Stimulated activated CD8-positive, alpha-beta memory T cell treated with anti-CD3 and anti-CD28 coated beads, Interleukin-12 subunit alpha, Interleukin-12 subunit beta, amount 100 ng/mL, for 4 hours (primary cell): Measurements from ENCODE around the gene TNS3.

Source experiments
- DNase-seq: peaks from one replicate; pipeline ENCODE4 v3.0.0-alpha.2; 2020; ENCODE audit warnings: low read depth

TNS3 gene

DNA sequence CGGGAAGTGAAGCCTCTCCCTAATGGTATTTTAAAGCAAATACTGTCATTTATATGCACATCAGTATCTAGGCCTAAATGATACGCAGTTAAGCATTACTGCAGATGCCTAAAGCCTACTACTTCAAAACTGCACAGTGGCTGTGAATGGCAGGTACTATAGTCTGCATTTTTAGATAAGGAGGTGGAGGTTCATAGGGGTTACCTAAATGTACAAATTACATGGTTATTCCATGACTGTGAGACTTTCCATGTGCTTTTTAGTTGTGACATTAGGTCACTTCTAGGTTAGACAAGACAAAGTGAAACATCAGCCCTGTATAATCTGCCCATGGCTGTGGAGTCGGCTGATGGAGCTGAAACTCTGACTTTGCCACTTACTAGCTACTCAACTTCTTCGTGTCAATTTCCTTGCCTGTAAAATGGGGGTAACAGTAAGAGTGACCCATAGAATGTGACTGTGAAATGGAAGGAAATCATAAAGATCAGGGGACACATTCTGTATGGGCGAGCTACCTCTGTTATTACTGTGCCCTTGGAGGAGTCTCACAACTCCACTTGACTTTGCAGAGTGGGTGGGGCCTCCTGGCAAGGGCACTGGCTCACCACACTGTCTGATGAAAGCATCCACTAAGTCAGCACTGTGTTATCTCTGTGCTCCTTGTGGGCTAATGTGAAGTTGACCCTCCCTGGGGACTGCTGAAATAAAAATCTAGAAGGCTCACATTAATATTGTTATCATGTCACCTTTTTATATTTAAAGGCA is 239.4 kb downstream of the TNS3 start:
- no peak for DNase-seq

DNA sequence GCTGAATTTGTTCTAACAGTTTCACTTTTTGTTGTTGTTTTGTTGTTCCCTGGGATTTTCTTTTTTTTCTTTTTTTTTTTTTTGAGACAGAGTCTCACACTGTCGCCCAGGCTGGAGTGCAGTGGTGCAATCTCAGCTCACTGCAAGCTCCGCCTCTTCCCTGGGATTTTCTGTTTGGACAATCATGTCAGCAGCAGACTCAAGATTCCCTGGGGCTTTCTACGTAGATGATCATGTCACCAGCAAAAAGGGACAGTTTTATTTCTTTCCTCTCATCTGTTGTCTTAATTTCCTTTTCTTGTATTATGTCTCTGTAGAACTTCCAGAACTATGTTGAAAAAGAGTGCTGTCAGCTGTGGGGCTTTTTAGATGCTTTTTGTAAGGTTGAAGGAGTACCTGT is 241.4 kb downstream of the TNS3 start:
- no peak for DNase-seq

DNA sequence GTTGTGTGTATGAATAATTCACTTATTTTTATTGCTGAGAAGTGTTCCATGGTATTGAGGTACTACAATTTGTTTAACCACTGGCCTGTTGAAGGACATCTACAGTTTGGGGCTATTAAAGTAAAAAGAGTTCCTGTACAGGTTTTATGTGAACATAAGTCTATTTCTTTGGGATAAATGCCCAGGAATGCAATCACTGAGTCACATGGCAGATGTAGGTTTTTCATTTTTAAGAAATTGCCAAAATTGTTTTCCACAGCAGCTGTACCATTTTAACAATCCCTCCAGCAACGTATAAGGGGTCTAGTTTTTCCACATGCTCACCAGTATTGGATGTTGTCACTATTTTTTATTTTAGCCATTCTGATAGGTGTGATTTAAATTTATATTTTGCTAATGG is 243.9 kb downstream of the TNS3 start:
- DNase-seq = no peak

DNA sequence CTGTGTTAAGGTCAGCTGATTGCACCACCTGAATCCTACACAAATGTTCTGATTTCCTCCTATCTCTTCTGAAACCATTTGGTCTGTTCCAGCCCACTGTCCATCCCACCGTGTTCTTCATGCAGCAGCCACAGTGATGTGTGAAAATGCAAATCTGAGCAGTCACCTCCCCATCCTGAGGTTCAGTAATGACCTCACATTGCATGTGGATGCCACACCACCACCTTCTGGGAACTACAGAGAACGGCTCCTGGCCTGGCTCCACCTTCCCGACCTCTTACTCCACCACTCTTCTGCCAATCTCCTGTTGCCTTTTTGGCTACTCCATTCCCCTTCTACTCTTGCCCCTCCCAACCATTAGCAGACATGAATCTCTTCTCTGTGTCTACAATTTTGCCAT is 244.4 kb downstream of the TNS3 start:
- no peak for DNase-seq

DNA sequence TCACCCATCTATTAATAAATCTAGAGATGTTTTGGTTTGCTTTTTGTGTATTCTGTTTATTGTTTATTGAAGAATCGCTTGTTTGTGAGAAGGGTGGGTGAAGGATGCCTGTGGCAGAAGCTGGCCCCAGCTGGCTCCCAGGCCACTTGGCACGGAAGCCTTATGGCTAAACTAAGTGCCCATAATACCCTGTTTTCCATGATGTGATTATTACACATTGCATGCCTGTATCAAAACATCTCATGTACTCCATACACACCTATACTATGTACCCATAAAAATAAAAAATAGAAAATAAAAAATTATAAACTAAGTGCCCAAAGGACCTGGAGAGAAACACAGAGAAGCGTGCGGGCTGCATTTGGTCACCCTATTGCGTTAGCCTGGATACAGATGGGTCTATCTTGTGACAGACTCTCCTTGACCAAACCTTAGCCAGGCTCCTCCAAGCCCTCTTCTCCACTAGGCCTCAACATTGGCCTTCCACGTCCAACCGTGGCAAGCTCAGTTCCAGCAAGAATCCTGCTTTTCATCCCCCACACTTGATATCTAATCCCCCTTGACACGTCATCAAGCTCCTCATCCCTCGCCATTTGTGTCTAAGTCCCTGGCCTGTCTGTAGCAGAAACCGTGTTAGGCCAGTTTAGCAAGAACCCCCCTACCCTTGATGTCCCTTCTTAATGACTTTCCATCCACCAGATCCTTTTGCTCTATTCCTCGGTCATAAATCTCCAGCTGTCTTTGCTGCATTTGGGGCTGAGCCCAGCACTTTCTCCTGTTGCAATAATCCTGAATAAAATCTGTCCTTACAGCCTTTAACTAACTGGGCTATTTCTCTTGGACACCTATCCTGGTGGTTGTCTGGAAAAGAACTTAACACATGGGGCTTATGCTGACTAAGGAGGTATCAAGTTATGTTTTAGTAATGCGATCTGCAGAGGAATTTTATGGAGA is 245.2 kb downstream of the TNS3 start:
- no peak for DNase-seq

DNA sequence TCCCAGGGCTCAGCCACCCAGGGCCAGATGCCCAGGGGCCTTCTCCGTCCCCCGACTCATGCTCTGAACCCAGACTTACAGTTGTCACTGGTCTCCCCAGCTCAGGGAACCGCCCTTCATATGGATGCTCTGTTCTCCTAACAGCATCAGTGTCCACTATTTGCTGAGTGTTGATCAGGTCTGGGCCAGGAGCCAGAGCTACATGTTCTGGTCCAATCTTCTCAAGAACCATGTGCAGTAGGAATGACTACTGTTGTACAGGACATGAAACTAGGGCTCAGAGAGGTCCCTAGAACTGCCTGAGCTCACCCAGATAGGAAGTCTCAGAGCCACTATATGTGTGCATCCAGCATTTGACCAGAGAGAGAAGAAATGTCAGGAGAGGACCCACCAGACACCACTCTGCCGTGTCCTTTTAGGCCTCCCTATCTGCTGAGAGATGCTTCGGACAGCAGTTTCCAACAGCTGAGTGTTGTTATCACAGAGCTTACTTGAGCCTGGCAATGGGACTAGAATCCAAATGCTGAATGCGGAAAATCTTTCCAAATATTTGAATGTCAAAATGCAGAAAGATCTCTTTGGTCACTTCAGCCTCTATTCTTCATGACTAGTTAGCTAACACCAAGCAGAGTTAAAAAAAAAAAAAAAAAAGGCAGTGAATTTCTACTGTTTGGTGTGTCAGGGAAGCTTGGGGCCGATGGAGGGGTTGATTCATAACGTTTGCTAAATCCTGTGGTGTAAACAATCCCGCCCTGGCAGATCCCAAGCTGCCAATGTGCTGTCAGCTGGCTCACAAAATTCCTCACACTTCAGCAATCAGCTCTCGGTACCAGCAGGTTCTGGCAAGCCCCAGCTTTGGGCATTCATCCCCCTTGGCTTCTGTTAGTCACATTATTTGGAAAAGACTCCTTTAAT is 246.1 kb downstream of the TNS3 start:
- DNase-seq = no peak

DNA sequence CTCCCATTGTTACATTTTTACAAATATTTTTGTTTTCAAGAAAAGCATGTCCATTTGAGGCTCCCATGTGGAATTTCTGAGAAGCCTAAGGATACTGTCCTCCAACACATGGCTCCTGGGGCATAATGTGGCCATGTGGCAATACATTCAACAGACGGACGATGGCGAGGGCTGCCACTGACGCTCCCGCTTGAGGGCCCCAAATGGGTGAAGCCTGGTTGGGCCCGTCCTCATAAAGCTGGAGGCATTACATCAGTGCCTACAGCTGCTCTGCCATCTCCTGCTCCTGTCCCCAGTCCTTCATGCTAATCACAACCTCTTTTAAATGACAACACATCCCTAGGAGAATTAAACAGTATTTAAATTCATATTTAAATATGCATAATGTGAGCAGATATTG is 246.8 kb downstream of the TNS3 start:
- no peak for DNase-seq

DNA sequence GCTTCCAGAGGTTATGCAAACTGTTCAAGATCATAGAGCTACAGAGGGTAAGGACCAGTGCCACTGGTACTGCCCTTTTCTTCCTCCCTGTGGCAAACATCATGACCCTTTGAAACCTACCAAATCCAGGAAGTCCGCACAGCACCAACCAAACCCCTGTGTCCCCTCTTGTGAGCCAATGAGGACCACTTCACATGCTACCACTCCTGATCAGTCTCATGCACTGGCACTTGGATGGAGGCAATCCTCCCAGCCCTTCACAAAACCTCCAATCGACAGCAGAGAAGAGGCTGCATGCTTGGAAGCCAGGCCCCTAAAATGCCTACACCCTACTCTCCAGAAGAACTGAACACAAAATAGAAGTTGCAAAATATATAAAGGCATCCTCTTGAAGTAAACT is 248.0 kb downstream of the TNS3 start:
- no peak for DNase-seq

DNA sequence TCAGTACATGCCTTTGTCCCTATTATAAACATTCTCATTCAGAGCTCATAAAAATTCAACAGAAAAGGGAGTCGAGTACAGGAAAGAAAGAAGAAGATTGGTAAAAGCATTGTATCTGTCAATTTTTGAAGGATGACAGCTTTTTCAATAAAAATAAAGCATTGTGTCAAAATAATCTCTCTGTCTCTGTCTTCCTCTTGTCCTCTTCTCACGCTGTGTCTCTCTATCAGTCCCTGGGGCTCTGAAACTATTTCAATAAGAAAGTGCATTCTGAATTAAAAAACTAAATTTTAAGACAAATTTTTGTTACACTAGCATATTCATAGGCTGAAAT is 248.4 kb downstream of the TNS3 start:
- DNase-seq = no peak

DNA sequence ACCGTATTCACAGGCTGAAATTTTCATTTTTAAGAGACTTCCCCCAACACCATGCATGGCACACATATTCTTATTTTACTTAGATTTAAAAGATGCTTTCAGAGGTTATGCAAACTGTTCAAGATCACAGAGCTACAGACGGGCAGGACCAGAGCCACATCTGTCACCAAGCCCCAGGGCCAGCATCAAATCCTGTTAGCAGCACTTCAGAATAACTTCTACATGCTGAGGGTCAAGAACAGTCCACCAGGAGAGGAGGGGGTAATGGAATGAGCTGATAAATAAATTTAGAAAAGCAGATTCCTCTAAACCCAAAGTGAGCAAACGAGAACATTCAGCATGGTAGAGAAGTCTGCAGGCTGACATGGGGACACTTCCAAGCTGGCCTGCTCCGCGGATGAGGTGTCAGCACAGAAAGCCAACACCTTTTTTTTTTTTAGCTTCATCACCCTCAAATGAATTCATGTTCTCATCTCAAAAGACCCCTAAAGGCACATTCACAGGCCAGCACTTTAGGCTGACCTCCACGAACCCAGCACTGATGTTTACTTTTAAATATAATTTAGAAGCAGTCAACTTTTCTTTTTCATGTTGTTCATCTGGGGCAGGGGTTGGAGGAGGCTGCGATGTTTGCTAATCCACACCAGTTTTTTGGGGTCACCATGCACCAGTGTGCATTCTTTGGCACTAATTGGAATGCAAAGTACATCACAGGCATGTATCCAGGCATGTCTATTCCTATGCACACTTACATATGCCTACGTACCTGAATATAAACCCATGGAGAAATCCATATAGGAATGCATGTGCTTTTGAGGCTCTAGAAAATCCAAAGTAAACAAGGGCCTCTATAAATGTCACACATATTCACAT is 249.0 kb downstream of the TNS3 start:
- no peak for DNase-seq

DNA sequence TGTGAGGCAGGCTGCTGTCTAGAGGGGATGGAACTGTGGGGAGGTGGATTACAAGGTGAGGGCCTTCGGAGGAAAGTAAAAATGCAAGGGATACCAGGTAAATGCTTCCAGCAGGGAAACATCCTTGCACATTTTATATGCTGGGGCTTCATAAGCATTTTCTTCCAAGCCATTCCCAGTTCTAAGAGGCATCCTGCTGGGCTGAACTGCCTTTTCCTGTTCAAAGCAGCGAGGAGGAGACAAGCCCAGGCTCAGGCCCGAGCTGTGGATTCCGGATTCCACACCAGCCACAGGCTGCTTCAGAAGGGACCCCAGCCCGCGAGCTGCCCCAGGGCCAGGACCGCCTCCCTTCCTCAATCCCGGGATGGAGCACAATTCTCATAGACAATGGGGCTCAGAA is 249.7 kb downstream of the TNS3 start:
- DNase-seq = no peak

DNA sequence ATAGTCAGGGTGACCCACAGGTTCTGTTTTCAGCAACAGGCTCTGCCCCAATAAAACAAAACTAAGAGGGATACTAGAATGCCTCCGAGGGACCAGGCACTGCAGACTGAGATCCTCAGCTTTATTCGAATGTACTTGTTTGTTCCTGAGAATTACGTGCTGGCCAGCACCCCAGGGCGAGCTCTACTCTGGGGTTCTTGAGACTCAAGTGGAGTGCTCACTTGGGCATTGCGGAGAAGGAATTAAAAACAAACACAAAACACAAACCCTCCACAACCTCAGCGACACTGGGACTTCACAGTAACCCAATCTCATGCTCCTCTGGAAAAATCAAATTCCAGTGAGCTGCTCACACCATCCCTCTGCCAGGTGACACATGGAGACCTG is 250.7 kb downstream of the TNS3 start:
- DNase-seq = no peak

DNA sequence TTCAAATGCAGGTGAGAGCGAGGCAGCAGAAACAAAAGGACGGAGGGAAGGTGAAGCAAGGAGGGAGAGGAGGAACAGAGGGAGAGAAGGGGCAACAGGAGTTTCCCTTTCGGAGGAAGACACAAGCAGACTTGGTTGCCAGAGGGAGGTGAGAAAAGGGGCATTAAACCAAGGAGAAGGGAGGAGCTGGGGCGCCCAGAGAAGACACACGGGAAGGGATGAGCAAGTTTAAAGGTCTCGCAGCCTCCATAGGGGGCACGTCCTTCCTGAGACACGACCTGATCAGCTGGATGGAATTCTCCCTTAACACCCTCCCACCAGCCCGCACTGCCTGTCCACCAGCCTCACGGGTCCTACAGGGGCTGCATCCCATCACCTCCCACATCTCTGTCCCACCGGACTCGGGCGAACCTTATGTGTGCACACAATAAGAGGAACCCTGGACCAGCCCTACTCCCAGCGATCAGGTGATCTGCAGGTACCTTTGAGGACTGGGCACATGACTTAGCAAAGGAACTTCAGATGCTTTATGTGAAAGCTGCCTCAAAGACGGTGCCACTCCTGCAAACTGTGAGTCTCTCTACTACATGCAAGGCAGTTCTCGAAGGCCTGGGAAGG is 251.2 kb downstream of the TNS3 start:
- DNase-seq = no peak

DNA sequence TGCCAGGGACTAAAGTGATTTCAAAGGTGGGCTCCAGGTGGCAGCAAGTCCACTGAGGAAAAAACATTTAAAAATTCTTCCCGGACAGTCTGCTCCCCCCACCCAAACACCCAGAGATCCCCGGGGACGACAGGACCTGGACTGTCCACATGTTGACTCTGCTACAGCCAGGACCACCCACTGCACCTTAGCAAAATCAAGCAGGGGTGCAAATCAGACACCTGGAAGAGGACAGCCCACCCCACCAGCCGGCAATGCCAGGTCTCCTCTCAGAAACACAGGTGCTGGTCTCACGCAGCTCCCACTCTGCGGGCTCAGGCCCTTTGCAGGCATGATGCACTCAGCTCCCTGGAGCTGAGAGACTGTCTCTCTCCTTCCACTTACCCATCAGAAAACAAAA is 251.9 kb downstream of the TNS3 start:
- no peak for DNase-seq

DNA sequence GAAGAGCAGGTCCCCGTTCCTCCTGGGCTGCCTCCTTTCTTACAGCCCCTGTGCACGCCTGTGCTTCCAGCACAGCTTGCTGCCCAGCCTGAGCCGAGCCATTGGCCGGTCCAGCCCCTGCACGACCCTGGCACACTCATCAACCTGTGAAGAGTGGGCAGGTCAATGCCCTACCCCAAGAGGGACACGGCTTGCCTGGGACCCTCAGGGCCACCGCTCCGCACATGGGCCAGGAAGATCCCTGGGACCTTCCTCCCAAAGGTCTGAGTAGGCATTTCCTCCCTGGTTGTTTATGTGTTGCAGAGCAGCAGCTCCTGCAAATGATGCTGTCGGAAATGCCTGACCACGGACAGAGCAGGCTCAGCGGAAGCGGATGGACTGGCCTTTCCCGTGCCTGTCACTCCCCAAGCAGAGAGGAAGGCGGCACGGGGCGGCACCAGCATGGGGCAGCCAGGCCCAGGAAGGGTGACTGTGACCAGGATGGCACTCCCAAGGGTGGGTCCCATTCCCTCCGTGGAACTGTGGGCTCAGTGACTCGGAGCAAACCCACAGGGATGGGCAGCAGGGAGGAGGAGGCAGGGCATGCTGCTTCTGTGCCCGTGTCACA is 252.5 kb downstream of the TNS3 start:
- no peak for DNase-seq

DNA sequence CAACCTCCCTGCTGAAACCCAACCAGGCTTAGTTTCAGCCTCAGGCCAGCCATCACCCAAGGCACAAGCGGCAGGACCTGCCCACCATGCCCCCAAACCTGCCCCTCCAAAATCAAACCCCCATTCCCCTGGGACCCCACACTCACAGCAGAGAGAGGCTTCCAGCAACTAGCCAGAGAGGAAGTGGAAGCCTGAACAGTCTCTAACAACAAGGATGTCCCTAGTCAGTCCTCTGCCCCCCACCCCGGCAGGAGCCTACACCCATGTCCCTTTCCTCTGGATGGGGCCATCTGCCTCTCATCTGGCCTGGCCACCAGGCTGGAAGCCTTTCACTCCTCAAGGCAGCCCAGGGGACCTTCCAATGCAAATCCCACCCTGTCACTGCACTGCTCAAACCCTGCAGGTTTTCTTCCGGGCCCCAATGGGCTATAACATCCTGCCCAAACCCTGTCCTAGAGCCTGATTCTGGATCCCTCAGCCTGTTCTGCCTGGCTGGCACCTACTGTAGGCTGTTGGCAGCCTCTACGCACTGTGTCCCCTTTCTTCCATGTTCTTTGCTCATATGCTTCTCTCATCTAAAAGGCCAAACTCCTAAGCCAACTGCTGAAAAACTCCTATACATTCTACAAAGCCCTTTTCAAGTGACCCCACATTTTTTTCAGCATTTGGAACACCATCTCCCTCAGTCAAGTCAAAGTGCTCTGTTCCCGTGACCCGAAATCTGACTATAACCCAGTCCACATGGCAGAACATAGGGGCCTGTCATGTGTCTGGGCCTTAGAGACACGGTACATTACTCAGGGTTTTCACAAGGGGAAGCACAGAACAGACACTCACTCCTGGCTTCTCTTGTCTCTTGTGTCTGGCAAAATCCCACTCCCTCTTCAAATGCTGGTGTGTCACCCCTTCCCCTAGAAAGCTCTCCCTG is 253.3 kb downstream of the TNS3 start:
- no peak for DNase-seq

DNA sequence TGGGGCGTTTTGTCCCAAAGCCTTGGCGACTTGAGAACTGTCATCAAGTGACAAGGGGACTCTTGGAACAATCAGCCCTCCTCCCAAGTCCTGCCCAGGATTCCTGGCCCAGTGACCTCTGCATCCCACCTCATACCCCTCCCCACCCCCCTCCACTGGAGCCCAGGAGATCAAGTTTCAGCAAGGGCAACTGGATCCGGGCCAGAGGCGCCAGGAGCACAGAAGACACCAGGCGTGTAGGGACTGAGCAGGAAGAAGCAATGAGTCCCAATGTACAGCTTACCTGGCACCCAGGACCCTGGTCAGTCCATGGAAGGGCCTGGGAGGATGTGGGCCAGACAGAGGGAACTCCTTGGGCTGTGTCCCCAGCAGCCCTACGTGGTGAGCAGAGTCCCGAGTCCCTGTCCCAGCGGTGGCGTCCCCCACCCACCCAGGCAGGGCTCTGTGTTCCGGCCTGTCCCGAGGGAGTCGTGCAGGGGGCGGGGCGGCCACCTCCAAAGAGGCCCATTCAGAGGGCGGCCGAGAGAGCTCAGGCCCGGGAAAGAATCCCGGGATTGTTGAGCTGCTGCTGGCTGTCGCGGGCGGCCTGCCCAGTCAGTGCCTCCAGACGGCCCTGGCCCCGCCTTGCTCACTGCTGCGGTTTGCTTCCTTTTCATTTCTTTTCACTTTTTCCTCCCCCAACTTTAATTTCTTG is 254.1 kb downstream of the TNS3 start:
- no peak for DNase-seq

DNA sequence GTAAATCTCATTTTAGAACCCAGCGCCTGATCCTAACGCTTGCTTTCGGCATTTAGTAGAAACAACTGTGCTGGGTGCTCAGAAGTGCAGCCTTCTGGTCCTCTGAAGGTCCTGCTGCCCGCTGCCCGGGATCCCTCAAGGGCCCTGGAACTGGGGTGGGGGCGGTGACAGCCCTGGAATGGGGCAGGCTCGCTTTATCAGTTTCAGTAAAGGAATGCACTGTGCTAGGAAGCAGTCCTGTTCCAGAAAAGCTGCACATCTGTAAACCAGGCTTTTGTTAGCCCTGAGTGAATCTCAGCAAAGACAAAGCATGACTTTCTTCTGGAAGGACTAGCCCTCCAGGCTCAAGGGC is 254.6 kb downstream of the TNS3 start:
- DNase-seq = no peak

DNA sequence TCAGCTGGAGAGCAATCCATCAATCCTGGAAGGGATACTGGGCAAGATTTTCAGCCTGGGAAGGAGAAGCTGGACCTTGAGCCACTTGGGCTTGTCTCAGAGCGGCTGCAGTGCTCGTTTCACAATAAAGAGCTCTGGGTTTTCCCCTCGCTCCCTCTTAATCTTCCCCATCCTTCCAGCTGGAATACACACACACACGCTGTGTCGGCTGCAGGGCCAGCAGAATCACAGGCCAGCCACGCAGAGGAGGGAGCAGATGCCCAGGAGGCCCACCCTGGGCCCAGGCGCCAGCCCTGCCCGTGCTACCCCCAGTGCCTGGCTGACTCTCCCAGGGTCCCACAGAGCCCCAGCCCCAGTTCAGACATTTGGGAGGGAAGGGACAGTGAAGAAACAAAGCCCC is 255.1 kb downstream of the TNS3 start:
- no peak for DNase-seq
